Hepatocyte (in vitro differentiated cells): Measurements from ENCODE around the gene VAV2. TPM values are rescaled to one million over a fixed set of nuclear protein-coding genes. Genes with fewer than 3 reads are reported as not detected.

Source experiments
- DNase-seq: peaks from one replicate; pipeline ENCODE4 v3.0.0-alpha.2; 2016; ENCODE audit warnings: low spot score
- H2AFZ ChIP-seq: fragments of 200-600 bp; sonication (generic); 2 replicates; pipeline ENCODE4 v1.6.0; 2016; ENCODE audit warnings: antibody characterized with exemption, mild to moderate bottlenecking
- H3K27ac ChIP-seq: fragments of 200-600 bp; sonication (generic); 2 replicates; pipeline ENCODE4 v1.5.1; 2016; ENCODE audit warnings: mild to moderate bottlenecking
- H3K27me3 ChIP-seq: fragments of 200-600 bp; sonication (generic); 2 replicates; pipeline ENCODE4 v1.6.1; 2016
- H3K36me3 ChIP-seq: fragments of 200-600 bp; sonication (generic); replicated peaks from 2 replicates; pipeline ENCODE4 v1.5.1; 2016; ENCODE audit warnings: low read depth; ENCODE audit not compliant: insufficient read depth
- H3K4me1 ChIP-seq: fragments of 200-600 bp; sonication (generic); 2 replicates; pipeline ENCODE4 v1.5.1; 2016; ENCODE audit warnings: mild to moderate bottlenecking, moderate library complexity; ENCODE audit not compliant: insufficient read depth
- H3K4me2 ChIP-seq: fragments of 200-600 bp; sonication (generic); 2 replicates; pipeline ENCODE4 v1.6.0; 2016
- H3K4me3 ChIP-seq: fragments of 200-600 bp; sonication (generic); 2 replicates; pipeline ENCODE4 v1.5.1; 2016; ENCODE audit warnings: mild to moderate bottlenecking
- H3K79me2 ChIP-seq: fragments of 200-600 bp; sonication (generic); 2 replicates; pipeline ENCODE4 v1.6.0; 2017; ENCODE audit warnings: mild to moderate bottlenecking
- H3K9me2 ChIP-seq: fragments of 200-600 bp; sonication (generic); replicated peaks from 2 replicates; pipeline ENCODE4 v1.6.0; 2017; ENCODE audit warnings: mild to moderate bottlenecking; ENCODE audit not compliant: insufficient read depth
- H3K9me3 ChIP-seq: fragments of 200-600 bp; sonication (generic); 2 replicates; pipeline ENCODE4 v1.5.1; 2016; ENCODE audit warnings: low read depth, mild to moderate bottlenecking
- H4K20me1 ChIP-seq: fragments of 200-600 bp; sonication (generic); 2 replicates; pipeline ENCODE4 v1.6.0; 2016; ENCODE audit warnings: mild to moderate bottlenecking; ENCODE audit not compliant: insufficient read depth, poor library complexity, severe bottlenecking
- EZH2 ChIP-seq: fragments of 200-600 bp; sonication (generic); IDR thresholded peaks from 2 replicates; pipeline ENCODE4 v1.6.1; 2016; ENCODE audit warnings: antibody characterized with exemption, mild to moderate bottlenecking, borderline replicate concordance
- EZH2phosphoT487 ChIP-seq: fragments of 200-600 bp; sonication (generic); IDR thresholded peaks from one replicate; pipeline ENCODE4 v1.6.1; 2018; ENCODE audit warnings: antibody characterized with exemption, mild to moderate bottlenecking, low read depth, moderate library complexity; ENCODE audit not compliant: unreplicated experiment, severe bottlenecking
- WGBS: methylation state at CpG from one replicate; pipeline ENCODE4 v1.1.6; 2016; ENCODE audit warnings: low lambda C conversion rate; ENCODE audit errors: missing lambda C conversion rate; 5-methylcytosine and 5-hydroxymethylcytosine counted together
- polyA plus RNA-seq: library from polyadenylated mRNA; unstranded; fragments of >200 nt; fragmentation: Nextera tagmentation; extraction: Ambion mirVana; gene quantifications from 2 replicates; pipeline ENCODE4 v1.2.1, GENCODE V29; 2016
- total RNA-seq: library from RNA; depleted of rRNA; stranded (reverse); fragments of >200 nt; gene quantifications from 2 replicates; pipeline ENCODE4 v1.2.3, GENCODE V29; 2014
- TF ChIP-seq, protein P1 (sequence below): fragments of 200-600 bp; sonication (generic); IDR thresholded peaks from 2 replicates; pipeline ENCODE4 v1.5.1; 2016; ENCODE audit warnings: antibody characterized with exemption, mild to moderate bottlenecking; ENCODE audit not compliant: poor library complexity

VAV2 gene
- total and polyA plus RNA-seq, 2 experiments from 2014 or later = 24.9 to 27.7 TPM

DNA sequence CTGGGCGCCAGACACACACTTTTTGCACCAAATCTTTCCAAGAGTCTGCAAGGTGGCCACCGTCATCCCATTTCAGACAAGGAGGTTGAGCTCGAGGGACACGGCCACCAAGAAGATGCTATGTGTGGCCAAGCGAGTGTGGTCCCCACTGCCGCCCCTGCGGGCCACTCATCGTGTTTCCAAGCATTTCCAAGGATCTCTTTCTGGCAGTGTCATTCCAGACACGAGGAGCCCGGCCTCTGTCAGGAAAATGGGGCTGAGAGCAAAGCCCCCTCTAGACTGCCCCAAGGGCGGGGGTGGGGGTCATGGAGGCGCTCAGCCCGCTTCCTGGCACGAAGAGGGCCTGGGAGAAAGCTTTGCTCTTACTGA lies 10.6 kb downstream of the VAV2 start:
- H3K4me1 ChIP-seq = peaks cover 40% of the 10 kb centered on the region
- H3K27ac ChIP-seq = no peak overlapping the region
- no peaks in the 10 kb centered on the region for H3K9me3 ChIP-seq
- H3K36me3 ChIP-seq = no peaks in the 10 kb centered on the region
- H3K4me2 ChIP-seq = no peak overlapping the region
- DNase-seq = no peak
- H3K27me3 ChIP-seq = no peaks in the 10 kb centered on the region
- WGBS = 92% methylated on average over 14 of the region's 14 CpGs
- H3K9me2 ChIP-seq = no peaks in the 10 kb centered on the region
- no peak for TF ChIP-seq EZH2
- TF ChIP-seq, protein P1, sequence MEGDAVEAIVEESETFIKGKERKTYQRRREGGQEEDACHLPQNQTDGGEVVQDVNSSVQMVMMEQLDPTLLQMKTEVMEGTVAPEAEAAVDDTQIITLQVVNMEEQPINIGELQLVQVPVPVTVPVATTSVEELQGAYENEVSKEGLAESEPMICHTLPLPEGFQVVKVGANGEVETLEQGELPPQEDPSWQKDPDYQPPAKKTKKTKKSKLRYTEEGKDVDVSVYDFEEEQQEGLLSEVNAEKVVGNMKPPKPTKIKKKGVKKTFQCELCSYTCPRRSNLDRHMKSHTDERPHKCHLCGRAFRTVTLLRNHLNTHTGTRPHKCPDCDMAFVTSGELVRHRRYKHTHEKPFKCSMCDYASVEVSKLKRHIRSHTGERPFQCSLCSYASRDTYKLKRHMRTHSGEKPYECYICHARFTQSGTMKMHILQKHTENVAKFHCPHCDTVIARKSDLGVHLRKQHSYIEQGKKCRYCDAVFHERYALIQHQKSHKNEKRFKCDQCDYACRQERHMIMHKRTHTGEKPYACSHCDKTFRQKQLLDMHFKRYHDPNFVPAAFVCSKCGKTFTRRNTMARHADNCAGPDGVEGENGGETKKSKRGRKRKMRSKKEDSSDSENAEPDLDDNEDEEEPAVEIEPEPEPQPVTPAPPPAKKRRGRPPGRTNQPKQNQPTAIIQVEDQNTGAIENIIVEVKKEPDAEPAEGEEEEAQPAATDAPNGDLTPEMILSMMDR = no peak
- TF ChIP-seq EZH2phosphoT487 = no peak
- H3K79me2 ChIP-seq = peaks cover 100% of the 10 kb centered on the region
- no peak overlapping the region for H2AFZ ChIP-seq
- H3K4me3 ChIP-seq = no peak overlapping the region
- peaks cover 83% of the 10 kb centered on the region for H4K20me1 ChIP-seq

DNA sequence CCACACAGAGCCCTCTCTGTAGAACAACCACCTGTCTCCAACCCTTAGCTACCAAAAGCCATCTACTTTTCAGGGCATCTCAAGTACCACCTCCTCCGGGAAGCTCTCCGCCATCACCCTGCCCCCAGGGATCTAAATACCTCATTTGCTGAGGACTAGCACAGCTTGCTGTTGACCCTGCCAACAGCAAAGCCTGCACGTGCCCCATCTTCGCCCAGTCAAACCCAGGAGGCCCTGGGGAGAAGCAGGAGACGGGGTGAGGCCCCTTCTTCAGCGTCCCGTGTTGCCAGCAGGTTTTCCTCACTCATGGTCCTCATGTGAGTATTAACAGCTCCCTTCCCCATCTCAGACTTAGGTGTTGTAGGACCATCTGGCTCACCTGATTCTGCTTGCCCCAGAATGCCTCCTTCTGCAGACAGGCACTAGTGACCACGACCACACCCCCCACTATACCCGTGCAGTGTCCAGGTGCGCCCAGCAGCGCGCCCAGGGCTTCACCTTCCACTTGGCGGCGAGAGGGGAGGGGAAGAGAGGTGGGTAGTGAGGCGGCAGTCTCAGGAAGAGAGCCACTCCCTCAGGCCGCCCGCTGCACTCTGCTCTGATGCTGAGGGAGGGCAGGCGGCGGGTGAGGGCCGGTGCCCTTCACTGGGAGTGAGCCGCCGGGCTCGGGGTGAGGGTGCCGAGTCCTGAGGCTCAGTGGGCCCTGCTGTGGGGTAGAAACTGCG lies 11.1 kb downstream of the VAV2 start:
- peaks cover 83% of the 10 kb centered on the region for H4K20me1 ChIP-seq
- H3K79me2 ChIP-seq = peaks cover 100% of the 10 kb centered on the region
- 92% methylated on average over 25 of the region's 25 CpGs for WGBS
- no peak overlapping the region for H2AFZ ChIP-seq
- H3K9me3 ChIP-seq = no peaks in the 10 kb centered on the region
- DNase-seq = no peak
- no peaks in the 10 kb centered on the region for H3K27me3 ChIP-seq
- H3K27ac ChIP-seq = no peak overlapping the region
- no peak overlapping the region for H3K4me3 ChIP-seq
- H3K36me3 ChIP-seq = no peaks in the 10 kb centered on the region
- TF ChIP-seq, protein P1 = no peak
- TF ChIP-seq EZH2 (no peak), EZH2phosphoT487 (no peak)
- no peak overlapping the region for H3K4me2 ChIP-seq
- no peaks in the 10 kb centered on the region for H3K9me2 ChIP-seq
- peaks cover 42% of the 10 kb centered on the region for H3K4me1 ChIP-seq

GRCh38 chr9:133979921-133980863 lies 11.9 kb downstream of the VAV2 start:
- Histone ChIP-seq H4K20me1 (peaks cover 84% of the 10 kb centered on the region), H3K9me3 (no peaks in the 10 kb centered on the region), H3K27me3 (no peaks in the 10 kb centered on the region), H3K27ac (peak overlapping the region; percentile 75), H3K4me2 (peak overlapping the region; percentile 63), H2AFZ (no peak overlapping the region), H3K79me2 (peaks cover 100% of the 10 kb centered on the region), H3K9me2 (no peaks in the 10 kb centered on the region), H3K36me3 (no peaks in the 10 kb centered on the region), H3K4me3 (no peak overlapping the region), H3K4me1 (peaks cover 42% of the 10 kb centered on the region)
- TF ChIP-seq, protein P1 = no peak
- TF ChIP-seq EZH2 = no peak
- no peak for TF ChIP-seq EZH2phosphoT487
- WGBS = 84% methylated on average over 22 of the region's 22 CpGs
- DNase-seq = no peak
